ENCODE results near the gene LAMP1. TPM values are rescaled to one million over a fixed set of nuclear protein-coding genes. Genes with fewer than 3 reads are reported as not detected.

LAMP1 gene
- total RNA-seq, 1 experiment from 2014 or later: 29.7 TPM

- Histone ChIP-seq H3K27ac (ENCODE audit: low read length) (no peak overlapping the region), H3K9me3 (ENCODE audit: low read length) (no peaks in the 10 kb centered on the region), H3K27me3 (ENCODE audit: low read length) (no peaks in the 10 kb centered on the region), H3K9ac (ENCODE audit: low read length) (no peak overlapping the region), H3K4me3 (ENCODE audit: low read length) (no peak overlapping the region), H3K9me2 (replicated peaks; ENCODE audit: insufficient read depth, low read length) (no peaks in the 10 kb centered on the region), H4K20me1 (ENCODE audit: insufficient read depth, low read depth, low read length) (no peaks in the 10 kb centered on the region), H3K36me3 (ENCODE audit: insufficient read depth, low read length) (no peaks in the 10 kb centered on the region), H3K79me2 (ENCODE audit: low read length) (no peaks in the 10 kb centered on the region), H3K4me1 (ENCODE audit: low read length) (no peaks in the 10 kb centered on the region), H3K4me2 (ENCODE audit: low read depth, low read length, poor library complexity, severe bottlenecking) (no peak overlapping the region), H2AFZ (ENCODE audit: low read length) (no peak overlapping the region)
- DNase-seq: no peak
These were observed 60.5 kb downstream of the LAMP1 start for GRCh38 chr13:113357529-113357928.

GRCh38 chr13:113358653-113359190, 61.7 kb downstream of the LAMP1 start:
- DNase-seq: no peak
- Histone ChIP-seq H4K20me1 (ENCODE audit: insufficient read depth, low read depth, low read length) (no peaks in the 10 kb centered on the region), H3K9me2 (replicated peaks; ENCODE audit: insufficient read depth, low read length) (no peaks in the 10 kb centered on the region), H2AFZ (ENCODE audit: low read length) (no peak overlapping the region), H3K27ac (ENCODE audit: low read length) (no peak overlapping the region), H3K36me3 (ENCODE audit: insufficient read depth, low read length) (no peaks in the 10 kb centered on the region), H3K79me2 (ENCODE audit: low read length) (no peaks in the 10 kb centered on the region), H3K9ac (ENCODE audit: low read length) (no peak overlapping the region), H3K4me2 (ENCODE audit: low read depth, low read length, poor library complexity, severe bottlenecking) (no peak overlapping the region), H3K4me3 (ENCODE audit: low read length) (no peak overlapping the region), H3K4me1 (ENCODE audit: low read length) (no peaks in the 10 kb centered on the region), H3K9me3 (ENCODE audit: low read length) (no peaks in the 10 kb centered on the region), H3K27me3 (ENCODE audit: low read length) (no peaks in the 10 kb centered on the region)

GRCh38 chr13:113359571-113359970, 62.5 kb downstream of the LAMP1 start:
- DNase-seq: no peak
- no peak overlapping the region for H3K27ac ChIP-seq (ENCODE audit: low read length)
- H3K9me2 ChIP-seq (replicated peaks; ENCODE audit: insufficient read depth, low read length): no peaks in the 10 kb centered on the region
- H4K20me1 ChIP-seq (ENCODE audit: insufficient read depth, low read depth, low read length): no peaks in the 10 kb centered on the region
- no peak overlapping the region for H3K4me3 ChIP-seq (ENCODE audit: low read length)
- H3K36me3 ChIP-seq (ENCODE audit: insufficient read depth, low read length): no peaks in the 10 kb centered on the region
- no peaks in the 10 kb centered on the region for H3K9me3 ChIP-seq (ENCODE audit: low read length)
- no peak overlapping the region for H2AFZ ChIP-seq (ENCODE audit: low read length)
- no peaks in the 10 kb centered on the region for H3K4me1 ChIP-seq (ENCODE audit: low read length)
- H3K4me2 ChIP-seq (ENCODE audit: low read depth, low read length, poor library complexity, severe bottlenecking): no peak overlapping the region
- H3K79me2 ChIP-seq (ENCODE audit: low read length): no peaks in the 10 kb centered on the region
- H3K27me3 ChIP-seq (ENCODE audit: low read length): no peaks in the 10 kb centered on the region
- no peak overlapping the region for H3K9ac ChIP-seq (ENCODE audit: low read length)

DNA sequence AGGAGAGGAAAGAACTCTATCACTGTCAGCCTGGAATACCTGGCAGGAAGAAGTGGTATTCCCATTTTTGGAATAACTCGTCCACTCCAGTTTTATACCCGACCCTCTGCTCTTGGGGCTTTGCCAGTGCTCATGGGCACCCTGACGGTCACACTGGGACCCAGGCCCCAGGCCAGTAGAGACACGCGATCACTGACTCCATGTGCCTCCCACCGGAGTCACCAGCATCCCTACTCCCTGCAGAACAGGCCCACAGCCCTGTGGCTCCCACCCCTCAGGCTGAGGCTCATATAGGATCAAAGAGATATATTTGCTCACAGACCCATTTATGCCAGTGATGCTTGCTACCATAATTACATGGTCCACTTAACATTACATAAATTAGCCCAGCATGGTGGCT, 63.4 kb downstream of the LAMP1 start:
- Histone ChIP-seq H3K4me2 (ENCODE audit: low read depth, low read length, poor library complexity, severe bottlenecking) (no peak overlapping the region), H3K9ac (ENCODE audit: low read length) (no peak overlapping the region), H3K9me2 (replicated peaks; ENCODE audit: insufficient read depth, low read length) (no peaks in the 10 kb centered on the region), H3K79me2 (ENCODE audit: low read length) (no peaks in the 10 kb centered on the region), H3K9me3 (ENCODE audit: low read length) (no peaks in the 10 kb centered on the region), H3K4me3 (ENCODE audit: low read length) (no peak overlapping the region), H3K36me3 (ENCODE audit: insufficient read depth, low read length) (no peaks in the 10 kb centered on the region), H2AFZ (ENCODE audit: low read length) (no peak overlapping the region), H3K4me1 (ENCODE audit: low read length) (no peaks in the 10 kb centered on the region), H3K27me3 (ENCODE audit: low read length) (no peaks in the 10 kb centered on the region), H3K27ac (ENCODE audit: low read length) (no peak overlapping the region), H4K20me1 (ENCODE audit: insufficient read depth, low read depth, low read length) (no peaks in the 10 kb centered on the region)
- DNase-seq: no peak

DNA sequence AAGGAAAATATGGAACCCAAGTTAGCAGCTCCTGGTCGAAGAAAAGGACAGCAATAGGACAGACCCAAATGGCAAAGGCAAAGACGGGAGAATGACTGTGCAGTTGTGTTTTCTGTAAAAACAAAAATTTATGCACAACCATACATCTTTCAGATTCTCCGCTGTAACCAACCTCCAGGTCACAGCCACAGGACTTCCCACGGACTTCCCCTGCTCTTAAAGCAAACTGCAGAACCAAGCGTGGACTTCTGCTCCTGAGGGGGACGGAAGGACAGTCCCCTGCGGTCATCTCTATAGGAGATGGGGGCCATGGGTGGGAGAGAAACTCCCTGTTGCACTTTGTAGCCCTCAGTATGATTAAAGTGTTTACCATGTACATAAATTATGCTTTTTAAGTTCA, 64.4 kb downstream of the LAMP1 start:
- H3K4me3 ChIP-seq (ENCODE audit: low read length): no peak overlapping the region
- no peaks in the 10 kb centered on the region for H3K9me3 ChIP-seq (ENCODE audit: low read length)
- DNase-seq: no peak
- no peak overlapping the region for H3K27ac ChIP-seq (ENCODE audit: low read length)
- H3K27me3 ChIP-seq (ENCODE audit: low read length): no peaks in the 10 kb centered on the region
- no peaks in the 10 kb centered on the region for H3K79me2 ChIP-seq (ENCODE audit: low read length)
- H2AFZ ChIP-seq (ENCODE audit: low read length): no peak overlapping the region
- H3K9me2 ChIP-seq (replicated peaks; ENCODE audit: insufficient read depth, low read length): no peaks in the 10 kb centered on the region
- no peaks in the 10 kb centered on the region for H3K4me1 ChIP-seq (ENCODE audit: low read length)
- no peaks in the 10 kb centered on the region for H3K36me3 ChIP-seq (ENCODE audit: insufficient read depth, low read length)
- no peaks in the 10 kb centered on the region for H4K20me1 ChIP-seq (ENCODE audit: insufficient read depth, low read depth, low read length)
- H3K9ac ChIP-seq (ENCODE audit: low read length): no peak overlapping the region
- no peak overlapping the region for H3K4me2 ChIP-seq (ENCODE audit: low read depth, low read length, poor library complexity, severe bottlenecking)

GRCh38 chr13:113364311-113364889, 67.4 kb downstream of the LAMP1 start:
- Histone ChIP-seq H3K4me2 (ENCODE audit: low read depth, low read length, poor library complexity, severe bottlenecking) (no peak overlapping the region), H4K20me1 (ENCODE audit: insufficient read depth, low read depth, low read length) (no peaks in the 10 kb centered on the region), H2AFZ (ENCODE audit: low read length) (no peak overlapping the region), H3K9me2 (replicated peaks; ENCODE audit: insufficient read depth, low read length) (no peaks in the 10 kb centered on the region), H3K9ac (ENCODE audit: low read length) (no peak overlapping the region), H3K9me3 (ENCODE audit: low read length) (no peaks in the 10 kb centered on the region), H3K4me1 (ENCODE audit: low read length) (no peaks in the 10 kb centered on the region), H3K27me3 (ENCODE audit: low read length) (no peaks in the 10 kb centered on the region), H3K4me3 (ENCODE audit: low read length) (no peak overlapping the region), H3K36me3 (ENCODE audit: insufficient read depth, low read length) (no peaks in the 10 kb centered on the region), H3K79me2 (ENCODE audit: low read length) (no peaks in the 10 kb centered on the region), H3K27ac (ENCODE audit: low read length) (no peak overlapping the region)
- no peak for DNase-seq

GRCh38 chr13:113364901-113365582, 68.0 kb downstream of the LAMP1 start:
- no peak overlapping the region for H2AFZ ChIP-seq (ENCODE audit: low read length)
- H3K4me3 ChIP-seq (ENCODE audit: low read length): no peak overlapping the region
- no peaks in the 10 kb centered on the region for H3K9me2 ChIP-seq (replicated peaks; ENCODE audit: insufficient read depth, low read length)
- no peaks in the 10 kb centered on the region for H3K36me3 ChIP-seq (ENCODE audit: insufficient read depth, low read length)
- no peaks in the 10 kb centered on the region for H3K79me2 ChIP-seq (ENCODE audit: low read length)
- no peak overlapping the region for H3K9ac ChIP-seq (ENCODE audit: low read length)
- no peaks in the 10 kb centered on the region for H3K9me3 ChIP-seq (ENCODE audit: low read length)
- no peak for DNase-seq
- no peaks in the 10 kb centered on the region for H3K27me3 ChIP-seq (ENCODE audit: low read length)
- no peaks in the 10 kb centered on the region for H4K20me1 ChIP-seq (ENCODE audit: insufficient read depth, low read depth, low read length)
- H3K4me1 ChIP-seq (ENCODE audit: low read length): no peaks in the 10 kb centered on the region
- no peak overlapping the region for H3K4me2 ChIP-seq (ENCODE audit: low read depth, low read length, poor library complexity, severe bottlenecking)
- H3K27ac ChIP-seq (ENCODE audit: low read length): no peak overlapping the region

GRCh38 chr13:113365583-113365970, 68.5 kb downstream of the LAMP1 start:
- Histone ChIP-seq H3K27ac (ENCODE audit: low read length) (no peak overlapping the region), H3K36me3 (ENCODE audit: insufficient read depth, low read length) (no peaks in the 10 kb centered on the region), H3K79me2 (ENCODE audit: low read length) (no peaks in the 10 kb centered on the region), H3K9ac (ENCODE audit: low read length) (no peak overlapping the region), H3K9me2 (replicated peaks; ENCODE audit: insufficient read depth, low read length) (no peaks in the 10 kb centered on the region), H3K9me3 (ENCODE audit: low read length) (no peaks in the 10 kb centered on the region), H3K4me2 (ENCODE audit: low read depth, low read length, poor library complexity, severe bottlenecking) (no peak overlapping the region), H3K4me1 (ENCODE audit: low read length) (no peaks in the 10 kb centered on the region), H3K27me3 (ENCODE audit: low read length) (no peaks in the 10 kb centered on the region), H2AFZ (ENCODE audit: low read length) (no peak overlapping the region), H3K4me3 (ENCODE audit: low read length) (no peak overlapping the region), H4K20me1 (ENCODE audit: insufficient read depth, low read depth, low read length) (no peaks in the 10 kb centered on the region)
- DNase-seq: no peak
